Smooth muscle cell (in vitro differentiated cells): ENCODE measurements around the gene CTXN1. TPM values are rescaled to one million over a fixed set of nuclear protein-coding genes. Genes with fewer than 3 reads are reported as not detected.

Experiments
- DNase-seq: peaks from one replicate; lab custom pipeline; 2025; ENCODE audit not compliant: unreplicated experiment; lab: John Stamatoyannopoulos, UW
- H2AFZ ChIP-seq: fragments of 200-600 bp; sonication (generic); 2 replicates; pipeline ENCODE4 v1.6.0; 2016; ENCODE audit warnings: antibody characterized with exemption, low read depth, mild to moderate bottlenecking
- H3F3A ChIP-seq: fragments of 200-600 bp; sonication (generic); 2 replicates; pipeline ENCODE4 v1.6.0; 2017; ENCODE audit warnings: antibody characterized with exemption, low read depth
- H3K27ac ChIP-seq: fragments of 200-600 bp; sonication (generic); 2 replicates; pipeline ENCODE4 v1.5.1; 2016; ENCODE audit warnings: low read depth, mild to moderate bottlenecking
- H3K27me3 ChIP-seq: fragments of 200-600 bp; sonication (generic); 2 replicates; pipeline ENCODE4 v1.6.1; 2016; ENCODE audit warnings: low read depth, mild to moderate bottlenecking
- H3K36me3 ChIP-seq: fragments of 200-600 bp; sonication (generic); 2 replicates; pipeline ENCODE4 v1.5.1; 2016; ENCODE audit warnings: low read depth
- H3K4me1 ChIP-seq: fragments of 200-600 bp; sonication (generic); 2 replicates; pipeline ENCODE4 v1.5.1; 2016; ENCODE audit warnings: low read depth
- H3K4me2 ChIP-seq: fragments of 200-600 bp; sonication (generic); 2 replicates; pipeline ENCODE4 v1.6.0; 2016; ENCODE audit warnings: mild to moderate bottlenecking
- H3K4me3 ChIP-seq: fragments of 200-600 bp; sonication (generic); 2 replicates; pipeline ENCODE4 v1.5.1; 2016; ENCODE audit warnings: mild to moderate bottlenecking
- H3K79me2 ChIP-seq: fragments of 200-600 bp; sonication (generic); 2 replicates; pipeline ENCODE4 v1.6.0; 2016; ENCODE audit warnings: low read depth, mild to moderate bottlenecking
- H3K9ac ChIP-seq: fragments of 200-600 bp; sonication (generic); 2 replicates; pipeline ENCODE4 v1.6.0; 2016; ENCODE audit warnings: low read depth
- H3K9me3 ChIP-seq: fragments of 200-600 bp; sonication (generic); replicated peaks from 2 replicates; pipeline ENCODE4 v1.5.1; 2016; ENCODE audit warnings: low read depth
- H4K20me1 ChIP-seq: fragments of 200-600 bp; sonication (generic); 2 replicates; pipeline ENCODE4 v1.6.0; 2016; ENCODE audit warnings: low read depth
- CTCF ChIP-seq: fragments of 200-600 bp; sonication (generic); IDR thresholded peaks from 2 replicates; pipeline ENCODE4 v1.5.1; 2017; ENCODE audit warnings: borderline replicate concordance, mild to moderate bottlenecking, antibody characterized with exemption; ENCODE audit not compliant: insufficient read depth, poor library complexity, severe bottlenecking
- WGBS: methylation state at CpG from one replicate; pipeline ENCODE4 v1.1.7; 2016; ENCODE audit warnings: low lambda C conversion rate; 5-methylcytosine and 5-hydroxymethylcytosine counted together
- polyA plus RNA-seq: library from polyadenylated mRNA; unstranded; fragments of >200 nt; fragmentation: Nextera tagmentation; extraction: Ambion mirVana; gene quantifications from 2 replicates; pipeline ENCODE4 v1.2.1, GENCODE V29; 2016
- total RNA-seq: library from RNA; depleted of rRNA; stranded (reverse); fragments of >200 nt; gene quantifications from 2 replicates; pipeline ENCODE4 v1.2.3, GENCODE V29; 2014

CTXN1 gene
- total and polyA plus RNA-seq, 2 experiments from 2014 or later = 4.8 to 25.4 TPM

- TF ChIP-seq CTCF = no peak
- Histone ChIP-seq H3F3A (peaks cover 3% of the 10 kb centered on the region), H3K9me3 (no peaks in the 10 kb centered on the region), H3K36me3 (no peaks in the 10 kb centered on the region), H4K20me1 (no peaks in the 10 kb centered on the region), H3K9ac (no peak overlapping the region), H2AFZ (no peak overlapping the region), H3K4me3 (peak overlapping the region; percentile 34), H3K4me1 (peaks cover 4% of the 10 kb centered on the region), H3K27ac (no peak overlapping the region), H3K27me3 (peaks cover 37% of the 10 kb centered on the region), H3K79me2 (no peaks in the 10 kb centered on the region), H3K4me2 (peak overlapping the region; percentile 84)
- DNase-seq = no peak
- 57% methylated on average over 12 of the region's 12 CpGs for WGBS
Observed at GRCh38 chr19:7874897-7875273, 51.0 kb downstream of the CTXN1 start.

Other genes starting within 250 kb of the CTXN1 start
- gene MCEMP1, start 249.0 kb downstream of the CTXN1 start, total RNA-seq = not detected in 2 replicates
- not detected in 2 replicates for gene MCEMP1, start 249.0 kb downstream of the CTXN1 start, polyA plus RNA-seq
- gene TRAPPC5, start 245.3 kb downstream of the CTXN1 start, total RNA-seq = 61.4 and 61.8 TPM in 2 replicates
- gene TRAPPC5, start 245.3 kb downstream of the CTXN1 start, polyA plus RNA-seq = 166 and 174 TPM in 2 replicates
- gene FCER2, start 224.0 kb downstream of the CTXN1 start, total RNA-seq = not detected in 2 replicates
- gene FCER2, start 224.0 kb downstream of the CTXN1 start, polyA plus RNA-seq = not detected in 2 replicates
- gene CLEC4G, start 194.0 kb downstream of the CTXN1 start, total RNA-seq = not detected in 2 replicates
- not detected in 2 replicates for gene CLEC4G, start 194.0 kb downstream of the CTXN1 start, polyA plus RNA-seq
- not detected in 2 replicates for gene CD209, start 178.6 kb downstream of the CTXN1 start, total RNA-seq
- gene CD209, start 178.6 kb downstream of the CTXN1 start, polyA plus RNA-seq = not detected in 2 replicates
- gene CLEC4M, start 162.9 kb downstream of the CTXN1 start, total RNA-seq = not detected in 2 replicates
- gene CLEC4M, start 162.9 kb downstream of the CTXN1 start, polyA plus RNA-seq = not detected in 2 replicates
- 8.8 and 10.9 TPM in 2 replicates for gene EVI5L, start 95.9 kb downstream of the CTXN1 start, total RNA-seq
- gene EVI5L, start 95.9 kb downstream of the CTXN1 start, polyA plus RNA-seq = 15.9 and 21.2 TPM in 2 replicates
- gene PRR36, start 51.7 kb downstream of the CTXN1 start, total RNA-seq = 0.13 TPM in 1 of 2 replicates, not detected in the other
- gene PRR36, start 51.7 kb downstream of the CTXN1 start, polyA plus RNA-seq = 0.57 and 2.5 TPM in 2 replicates
- gene LRRC8E, start 37.6 kb downstream of the CTXN1 start, total RNA-seq = 7.6 and 7.8 TPM in 2 replicates
- 6.3 and 7.4 TPM in 2 replicates for gene LRRC8E, start 37.6 kb downstream of the CTXN1 start, polyA plus RNA-seq
- 6.7 and 8.2 TPM in 2 replicates for gene MAP2K7, start 22.3 kb downstream of the CTXN1 start, total RNA-seq
- 9.2 and 13.1 TPM in 2 replicates for gene MAP2K7, start 22.3 kb downstream of the CTXN1 start, polyA plus RNA-seq
- gene TGFBR3L, start 11.3 kb downstream of the CTXN1 start, total RNA-seq = 18.7 and 20.7 TPM in 2 replicates
- 44.0 and 46.6 TPM in 2 replicates for gene TGFBR3L, start 11.3 kb downstream of the CTXN1 start, polyA plus RNA-seq
- gene SNAPC2, start 5.8 kb downstream of the CTXN1 start, total RNA-seq = 9.5 and 18.2 TPM in 2 replicates
- gene SNAPC2, start 5.8 kb downstream of the CTXN1 start, polyA plus RNA-seq = 35.0 and 35.3 TPM in 2 replicates
- 25.1 and 27.1 TPM in 2 replicates for gene TIMM44, start 17.5 kb upstream of the CTXN1 start, total RNA-seq
- gene TIMM44, start 17.5 kb upstream of the CTXN1 start, polyA plus RNA-seq = 21.8 and 39.3 TPM in 2 replicates
- 32.8 and 47.9 TPM in 2 replicates for gene ELAVL1, start 79.5 kb upstream of the CTXN1 start, total RNA-seq
- gene ELAVL1, start 79.5 kb upstream of the CTXN1 start, polyA plus RNA-seq = 90.7 and 91.6 TPM in 2 replicates
- gene CCL25, start 126.6 kb upstream of the CTXN1 start, total RNA-seq = not detected in 2 replicates
- gene CCL25, start 126.6 kb upstream of the CTXN1 start, polyA plus RNA-seq = 0.91 TPM in 1 of 2 replicates, not detected in the other
- gene FBN3, start 223.5 kb upstream of the CTXN1 start, total RNA-seq = not detected in 2 replicates
- gene FBN3, start 223.5 kb upstream of the CTXN1 start, polyA plus RNA-seq = not detected in 2 replicates